Measurements from ENCODE around the gene LAMA2. TPM values are rescaled to one million over a fixed set of nuclear protein-coding genes. Genes with fewer than 3 reads are reported as not detected.

The LAMA2 gene
- total and polyA plus RNA-seq, 2 donors from 2014 or later: 2.2 to 20.8 TPM

- H3K4me3 ChIP-seq (ENCODE audit: low read length in 3 of 3): no peak overlapping the region
- no peaks in the 10 kb centered on the region for H3K36me3 ChIP-seq (ENCODE audit: control insufficient read depth in 2 of 3, insufficient read depth in 3 of 3, low read length in 3 of 3)
- no peak for FAIRE-seq
Observed at GRCh38 chr6:129539032-129539431, 656.1 kb downstream of the LAMA2 start.

GRCh38 chr6:129542705-129543104 is 659.8 kb downstream of the LAMA2 start:
- no peak overlapping the region for H3K4me3 ChIP-seq (ENCODE audit: low read length in 3 of 3)
- no peak overlapping the region for H3K27ac ChIP-seq (ENCODE audit: low read depth in 2 of 2, low read length in 2 of 2)
- no peak for TF ChIP-seq CTCF (IDR thresholded peaks at IDR 0.05; ENCODE audit: borderline replicate concordance, extremely low read depth, insufficient read depth)
- no peak for FAIRE-seq
- no peak for DNase-seq
- H3K4me1 ChIP-seq (ENCODE audit: control insufficient read depth in 2 of 3, insufficient read depth in 2 of 3, low read depth in 1 of 3, low read length in 3 of 3): no peaks in the 10 kb centered on the region
- H3K36me3 ChIP-seq (ENCODE audit: control insufficient read depth in 2 of 3, insufficient read depth in 3 of 3, low read length in 3 of 3): no peaks in the 10 kb centered on the region
- no peak overlapping the region for H3K9ac ChIP-seq (ENCODE audit: low read length in 3 of 3)
- no peaks in the 10 kb centered on the region for H3K27me3 ChIP-seq (ENCODE audit: control insufficient read depth, insufficient read depth, low read length)
- intact Hi-C loops (cut with DNase I): no loop called here
- no peaks in the 10 kb centered on the region for H3K9me3 ChIP-seq (ENCODE audit: control insufficient read depth in 2 of 3, insufficient read depth in 1 of 3, low read length in 3 of 3)

More at GRCh38 chr6:129539032-129539431, 656.1 kb downstream of the LAMA2 start:
- Histone ChIP-seq H3K27me3 (ENCODE audit: control insufficient read depth, insufficient read depth, low read length) (no peaks in the 10 kb centered on the region), H3K9ac (ENCODE audit: low read length in 3 of 3) (no peak overlapping the region), H3K27ac (ENCODE audit: low read depth in 2 of 2, low read length in 2 of 2) (no peak overlapping the region), H3K4me1 (ENCODE audit: control insufficient read depth in 2 of 3, insufficient read depth in 2 of 3, low read depth in 1 of 3, low read length in 3 of 3) (no peaks in the 10 kb centered on the region), H3K9me3 (ENCODE audit: control insufficient read depth in 2 of 3, insufficient read depth in 1 of 3, low read length in 3 of 3) (no peaks in the 10 kb centered on the region)
- intact Hi-C loops (cut with DNase I): no loop called here
- no peak for TF ChIP-seq CTCF (IDR thresholded peaks at IDR 0.05; ENCODE audit: borderline replicate concordance, extremely low read depth, insufficient read depth)
- DNase-seq: no peak

GRCh38 chr6:129543981-129544380 is 661.0 kb downstream of the LAMA2 start:
- DNase-seq: no peak
- H3K9me3 ChIP-seq (ENCODE audit: control insufficient read depth in 2 of 3, insufficient read depth in 1 of 3, low read length in 3 of 3): no peaks in the 10 kb centered on the region
- intact Hi-C loops (cut with DNase I): no loop called here
- no peak for TF ChIP-seq CTCF (IDR thresholded peaks at IDR 0.05; ENCODE audit: borderline replicate concordance, extremely low read depth, insufficient read depth)
- H3K4me1 ChIP-seq (ENCODE audit: control insufficient read depth in 2 of 3, insufficient read depth in 2 of 3, low read depth in 1 of 3, low read length in 3 of 3): no peaks in the 10 kb centered on the region
- no peaks in the 10 kb centered on the region for H3K36me3 ChIP-seq (ENCODE audit: control insufficient read depth in 2 of 3, insufficient read depth in 3 of 3, low read length in 3 of 3)
- no peaks in the 10 kb centered on the region for H3K27me3 ChIP-seq (ENCODE audit: control insufficient read depth, insufficient read depth, low read length)
- no peak overlapping the region for H3K27ac ChIP-seq (ENCODE audit: low read depth in 2 of 2, low read length in 2 of 2)
- FAIRE-seq: no peak
- no peak overlapping the region for H3K9ac ChIP-seq (ENCODE audit: low read length in 3 of 3)
- no peak overlapping the region for H3K4me3 ChIP-seq (ENCODE audit: low read length in 3 of 3)

Measured in kidney (tissue), 14 donors.